GM13976 (cell line): ENCODE measurements around the gene IRAK3.

Source experiments
- DNase-seq: peaks from one replicate; pipeline ENCODE4 v3.0.0; 2012; ENCODE audit warnings: low spot score
- CTCF ChIP-seq: IDR thresholded peaks from 2 replicates; pipeline ENCODE4 v1.5.1; 2012; ENCODE audit warnings: borderline replicate concordance, mild to moderate bottlenecking; ENCODE audit not compliant: insufficient read depth; ENCODE audit errors: extremely low read depth, missing control alignments, control extremely low read depth
- in situ Hi-C: fragments of 300-500 bp; cut with MboI; formaldehyde crosslinking; loops from one replicate; pipeline ENCODE4 v1.12.0; 2022; ENCODE audit warnings: low sequenced_read_pairs, mixed read lengths, inconsistent platforms; ENCODE audit not compliant: unreplicated experiment

IRAK3 gene

DNA sequence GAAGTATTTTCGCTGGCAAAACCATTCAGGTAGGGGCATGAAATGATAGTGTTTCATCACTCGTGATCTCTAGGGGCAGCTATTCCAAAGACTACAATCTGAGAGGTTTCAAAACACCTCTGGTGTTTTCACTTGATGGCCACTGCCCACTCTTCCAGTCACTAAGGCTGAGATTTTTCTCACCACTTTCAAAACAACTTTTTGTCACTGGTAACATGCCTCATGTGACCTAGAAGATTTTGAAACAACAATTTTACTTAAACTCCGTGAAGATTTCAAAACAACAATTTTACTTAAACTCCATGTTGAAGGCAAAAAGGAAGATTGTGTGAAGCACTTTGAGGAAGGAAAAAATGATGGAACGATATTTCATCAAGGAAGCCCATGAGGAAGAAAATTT, 1.2 kb upstream of the IRAK3 start:
- in situ Hi-C loops = no loop called here
- TF ChIP-seq CTCF = no peak
- no peak for DNase-seq

DNA sequence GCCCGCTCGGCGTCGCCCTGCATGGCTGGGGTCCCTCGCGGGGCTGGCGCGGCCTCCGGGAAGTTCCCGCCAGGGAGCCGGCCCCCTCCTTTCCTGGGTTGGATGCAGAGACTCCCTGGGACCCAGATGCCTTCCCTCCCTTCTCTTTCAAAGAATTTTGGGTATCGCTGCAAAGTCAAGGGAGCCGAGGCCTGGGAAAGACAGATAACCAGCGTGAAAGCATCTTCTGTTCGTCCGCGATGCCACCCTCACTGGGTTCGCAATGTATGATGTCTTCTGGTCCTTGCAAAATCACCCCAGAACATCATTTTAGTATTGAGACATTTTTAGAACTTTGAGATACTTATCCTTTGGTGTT, 451 bp downstream of the IRAK3 start:
- no peak for TF ChIP-seq CTCF
- no peak for DNase-seq
- in situ Hi-C loops = no loop called here

DNA sequence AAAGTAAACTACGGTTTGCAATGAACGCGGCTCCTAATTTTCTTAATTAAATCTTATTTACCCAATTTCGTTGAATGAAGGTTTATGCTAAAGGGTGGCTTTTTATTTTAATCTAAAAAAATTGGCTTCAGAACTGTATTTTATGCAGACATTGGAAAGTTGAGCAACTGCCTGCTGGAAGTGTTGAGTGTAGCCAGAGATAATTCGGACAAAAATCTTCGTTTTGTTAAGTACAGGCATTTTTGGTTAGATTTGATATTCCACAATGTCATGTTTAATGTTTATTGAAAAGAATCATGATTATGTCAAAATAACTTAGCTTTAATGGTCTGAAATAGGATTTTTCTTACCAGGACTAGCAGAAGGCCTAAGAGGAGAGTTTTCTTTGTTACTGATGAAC, 875 bp downstream of the IRAK3 start:
- in situ Hi-C loops = no loop called here
- TF ChIP-seq CTCF = no peak
- no peak for DNase-seq

DNA sequence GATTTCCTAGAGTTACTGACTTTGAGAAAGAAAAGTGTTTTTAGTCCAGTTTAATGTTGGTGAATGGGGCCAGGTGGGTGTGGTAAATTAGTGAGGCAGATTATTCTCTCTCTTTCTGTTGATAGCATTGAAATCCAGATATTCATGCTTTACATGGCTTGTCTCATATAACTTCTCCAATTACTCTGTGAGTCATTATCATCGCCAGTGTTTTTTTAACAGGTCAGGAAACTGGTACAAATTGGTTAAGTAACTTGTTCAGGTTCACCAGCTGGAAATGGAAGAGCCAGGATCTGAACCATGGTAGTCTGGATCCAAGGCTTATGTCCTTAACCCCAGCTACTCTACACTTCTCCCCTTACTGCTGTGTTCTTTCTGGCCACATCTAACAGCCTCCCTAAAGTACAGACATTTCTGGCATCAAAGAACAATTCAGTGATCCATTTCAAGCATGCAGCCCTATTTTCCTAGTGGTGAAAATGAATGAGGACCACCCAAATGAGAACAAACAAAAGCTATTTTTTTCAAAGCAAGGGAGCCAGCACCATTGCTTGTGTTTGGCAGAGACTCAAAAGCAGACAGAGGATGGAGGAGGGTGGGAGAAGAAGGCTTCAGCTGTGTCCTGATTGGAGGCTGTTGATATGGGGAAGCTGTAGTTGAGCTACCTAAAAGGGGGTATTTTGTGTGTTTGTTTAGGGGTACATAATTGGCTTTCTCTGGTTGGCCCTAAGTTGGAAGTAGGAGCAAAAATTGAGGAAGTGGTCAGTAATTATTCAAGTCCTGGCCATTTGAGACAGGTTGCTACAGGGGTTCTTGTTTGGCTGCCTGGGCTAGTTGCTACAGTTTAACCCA, 1.7 kb downstream of the IRAK3 start:
- TF ChIP-seq CTCF = no peak
- DNase-seq = no peak
- in situ Hi-C loops = no loop called here

DNA sequence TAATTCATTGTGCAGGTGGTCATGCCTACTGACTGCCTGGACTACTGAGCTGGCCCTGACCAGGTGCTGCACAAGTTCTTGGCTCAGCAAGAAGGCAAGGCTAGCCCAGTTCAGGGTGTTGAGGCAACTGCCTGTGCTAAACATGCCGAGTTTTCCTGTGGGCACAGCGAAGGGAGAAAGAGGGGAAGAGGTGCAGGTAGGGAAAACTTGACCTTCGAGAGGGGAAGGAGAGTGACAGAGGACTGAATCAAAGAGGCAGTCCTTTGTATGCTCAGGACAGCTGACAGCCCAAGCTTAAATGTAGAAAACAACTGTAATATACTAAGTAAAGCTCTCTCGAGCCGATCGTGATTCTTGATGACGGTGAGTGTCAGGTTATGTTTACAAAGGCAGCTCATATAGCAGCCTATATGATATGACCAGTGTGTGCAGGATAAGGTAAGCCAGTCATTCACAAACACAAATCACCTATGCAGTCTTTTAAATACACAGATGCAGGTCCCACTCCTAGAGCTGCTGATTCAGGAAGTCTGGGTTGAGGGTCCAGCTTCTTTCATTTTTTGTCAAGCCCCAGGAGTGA, 2.6 kb downstream of the IRAK3 start:
- no peak for DNase-seq
- in situ Hi-C loops = no loop called here
- TF ChIP-seq CTCF = no peak

GRCh38 chr12:66194122-66194521, 5.1 kb downstream of the IRAK3 start:
- no peak for TF ChIP-seq CTCF
- in situ Hi-C loops = no loop called here
- DNase-seq = no peak
